ENCODE data around the gene TERF2IP. TPM values are rescaled to one million over a fixed set of nuclear protein-coding genes. Genes with fewer than 3 reads are reported as not detected.

Gene TERF2IP
- total RNA-seq, 1 donor from 2014 or later: 32.3 TPM

Other genes with a start within 250 kb of the TERF2IP start
- gene CFDP1, start 214.3 kb upstream of the TERF2IP start, total RNA-seq: 36.0 and 52.4 TPM in 2 replicates
- gene TMEM170A, start 183.1 kb upstream of the TERF2IP start, total RNA-seq: 30.3 and 37.6 TPM in 2 replicates
- 0.64 and 1.0 TPM in 2 replicates for gene CHST6, start 152.3 kb upstream of the TERF2IP start, total RNA-seq
- gene CHST5, start 111.7 kb upstream of the TERF2IP start, total RNA-seq: 0.13 TPM in 1 of 2 replicates, not detected in the other
- gene TMEM231, start 91.5 kb upstream of the TERF2IP start, total RNA-seq: 6.9 and 10.7 TPM in 2 replicates
- 47.5 and 79.4 TPM in 2 replicates for gene GABARAPL2, start 81.4 kb upstream of the TERF2IP start, total RNA-seq
- 47.4 and 65.4 TPM in 2 replicates for gene ADAT1, start 24.5 kb upstream of the TERF2IP start, total RNA-seq
- gene KARS1, start 108 bp upstream of the TERF2IP start, total RNA-seq: 131 and 144 TPM in 2 replicates
- gene CPHXL2, start 29.2 kb downstream of the TERF2IP start, total RNA-seq: not detected in 2 replicates
- gene DUXB, start 53.7 kb downstream of the TERF2IP start, total RNA-seq: not detected in 2 replicates
- gene CPHXL, start 78.7 kb downstream of the TERF2IP start, total RNA-seq: not detected in 2 replicates

Measured in dermis microvascular lymphatic vessel endothelial cell (primary cell).